NCI-H2196 treated with DMSO at 0.1 percent for 48 hours (cell line): ENCODE results near the gene HLA-G.

Experiments
- DNase-seq: peaks from one replicate; lab custom pipeline; 2025; ENCODE audit not compliant: unreplicated experiment; lab: John Stamatoyannopoulos, UW

HLA-G gene

GRCh38 chr6:29816030-29816429 lies 11.6 kb upstream of the HLA-G start:
- DNase-seq, result no peak

- no peak for DNase-seq
These were observed 8.7 kb upstream of the HLA-G start for GRCh38 chr6:29818892-29819291.

GRCh38 chr6:29824144-29824543 lies 3.5 kb upstream of the HLA-G start:
- DNase-seq, result no peak

- no peak for DNase-seq
These were observed 1.8 kb upstream of the HLA-G start for GRCh38 chr6:29825848-29826247.

GRCh38 chr6:29826271-29826670 lies 1.4 kb upstream of the HLA-G start:
- DNase-seq, result no peak

GRCh38 chr6:29828471-29828797 lies 809 bp downstream of the HLA-G start:
- DNase-seq, result no peak

- no peak for DNase-seq
These were observed 2.1 kb downstream of the HLA-G start for GRCh38 chr6:29829766-29830165.

- no peak for DNase-seq
These were observed 2.8 kb downstream of the HLA-G start for GRCh38 chr6:29830409-29830808.

GRCh38 chr6:29831776-29832175 lies 4.2 kb downstream of the HLA-G start:
- no peak for DNase-seq

GRCh38 chr6:29834564-29835436 lies 7.2 kb downstream of the HLA-G start:
- DNase-seq, result no peak

- no peak for DNase-seq
These were observed 12.3 kb downstream of the HLA-G start for GRCh38 chr6:29839917-29840316.

GRCh38 chr6:29841030-29841429 lies 13.4 kb downstream of the HLA-G start:
- no peak for DNase-seq

GRCh38 chr6:29845405-29846006 lies 17.9 kb downstream of the HLA-G start:
- DNase-seq, result no peak

- DNase-seq, result peak; percentile 33
These were observed 20.4 kb downstream of the HLA-G start for GRCh38 chr6:29847871-29848630.

- no peak for DNase-seq
These were observed 22.5 kb downstream of the HLA-G start for GRCh38 chr6:29850011-29850553.

GRCh38 chr6:29851190-29851589 lies 23.6 kb downstream of the HLA-G start:
- no peak for DNase-seq

GRCh38 chr6:29853245-29853644 lies 25.6 kb downstream of the HLA-G start:
- no peak for DNase-seq

- no peak for DNase-seq
These were observed 30.4 kb downstream of the HLA-G start for GRCh38 chr6:29858006-29858405.

- no peak for DNase-seq
These were observed 34.1 kb downstream of the HLA-G start for GRCh38 chr6:29861521-29862255.

GRCh38 chr6:29864037-29864810 lies 36.6 kb downstream of the HLA-G start:
- DNase-seq, result no peak
